Measurements from ENCODE around the gene PALM.

- TF ChIP-seq CTCF (conservative IDR thresholded peaks at IDR 0.05; ENCODE audit: low read depth, low read length) (peak; percentile 91), EZH2 (IDR thresholded peaks at IDR 0.05; ENCODE audit: borderline replicate concordance, low read depth, low read length, poor library complexity, severe bottlenecking) (no peak)
These were observed 43.8 kb upstream of the PALM start for GRCh38 chr19:664913-665443.
